T-cell (primary cell): ENCODE results near the gene SSBP2. TPM values are rescaled to one million over a fixed set of nuclear protein-coding genes. Genes with fewer than 3 reads are reported as not detected.

ENCODE experiments used
- ATAC-seq, 4 experiments: fragments of 200-7000 bp in 3 of 4; fragments of 150-1000 bp in 1 of 4; cut with Tn5 transposase; replicated peaks in 1 of 4; 1 replicate in 3 of 4; 2 replicates in 1 of 4; pipeline ENCODE4 v1.10.0; 2021; ENCODE audit warnings: moderate library complexity in 3 of 4, mild to moderate bottlenecking in 2 of 4, moderate number of reproducible peaks in 1 of 4
- CTCF ChIA-PET, 2 donors: fragments of 300-600 bp; sonication (Branson Sonifier 250); formaldehyde crosslinking; loops; one replicate each; lab custom pipeline; 2022; ENCODE audit warnings: antibody characterized with exemption in 2 of 2; lab: Charles Lee
- POLR2A ChIA-PET, 2 donors: fragments of 300-600 bp; sonication (Branson Sonifier 250); formaldehyde crosslinking; loops; one replicate each; lab custom pipeline; 2022; ENCODE audit warnings: antibody characterized with exemption in 2 of 2; lab: Charles Lee
- DNase-seq, 35 experiments: peaks; one replicate each; pipeline versions ENCODE4 v3.0.0 to v3.0.0-alpha.2; 2013 to 2023
- H3K27ac ChIP-seq: one replicate; pipeline ENCODE4 v1.5.1; 2013; ENCODE audit warnings: low read length
- H3K27me3 ChIP-seq, 2 experiments: replicated peaks in 1 of 2; 1 replicate in 1 of 2; 2 replicates in 1 of 2; pipeline versions ENCODE4 v1.6.1 to v1.7.0; 2013; ENCODE audit warnings: low read length in 1 of 2, mixed read lengths in 1 of 2; ENCODE audit not compliant: control insufficient read depth in 2 of 2, insufficient read depth in 2 of 2; ENCODE audit errors: extremely low read depth in 1 of 2
- H3K36me3 ChIP-seq, 2 donors: 1 replicate in 1 of 2; 2 replicates in 1 of 2; pipeline versions ENCODE4 v1.6.1 to v1.7.0; 2013; ENCODE audit warnings: low read length in 1 of 2; ENCODE audit not compliant: control insufficient read depth in 2 of 2, insufficient read depth in 1 of 2; ENCODE audit errors: extremely low read depth in 1 of 2
- H3K4me1 ChIP-seq, 2 experiments: 1 replicate in 1 of 2; 2 replicates in 1 of 2; pipeline versions ENCODE4 v1.6.1 to v1.7.0; 2013; ENCODE audit warnings: low read length in 2 of 2, mixed read lengths in 1 of 2; ENCODE audit not compliant: insufficient read depth in 2 of 2, control insufficient read depth in 1 of 2; ENCODE audit errors: extremely low read depth in 1 of 2
- H3K4me3 ChIP-seq, 2 donors: 1 replicate in 1 of 2; 2 replicates in 1 of 2; pipeline versions ENCODE4 v1.5.1 to v1.7.0; 2013; ENCODE audit warnings: mild to moderate bottlenecking in 2 of 2, low read length in 1 of 2, moderate library complexity in 1 of 2; ENCODE audit not compliant: control insufficient read depth in 1 of 2; ENCODE audit errors: extremely low read depth in 1 of 2
- H3K9me3 ChIP-seq: 2 replicates; pipeline ENCODE4 v1.7.0; 2013
- H3K27ac Mint-ChIP-seq, 2 donors: one replicate each; pipeline ENCODE4 v1.8.0; 2020 to 2021; ENCODE audit warnings: mild to moderate bottlenecking in 2 of 2, mixed read lengths in 2 of 2
- H3K27me3 Mint-ChIP-seq, 2 donors: one replicate each; pipeline ENCODE4 v1.8.0; 2021 to 2022; ENCODE audit warnings: mixed read lengths in 2 of 2
- H3K36me3 Mint-ChIP-seq: one replicate; pipeline ENCODE4 v1.8.0; 2021; ENCODE audit warnings: mixed read lengths
- H3K4me1 Mint-ChIP-seq, 3 donors: one replicate each; pipeline ENCODE4 v1.8.0; 2020 to 2022; ENCODE audit warnings: mixed read lengths in 3 of 3, mild to moderate bottlenecking in 1 of 3
- H3K4me3 Mint-ChIP-seq, 3 donors: one replicate each; pipeline ENCODE4 v1.8.0; 2020 to 2022; ENCODE audit warnings: mild to moderate bottlenecking in 3 of 3, mixed read lengths in 3 of 3, moderate library complexity in 3 of 3
- H3K9me3 Mint-ChIP-seq, 3 donors: one replicate each; pipeline ENCODE4 v1.8.0; 2020 to 2022; ENCODE audit warnings: mixed read lengths in 3 of 3
- WGBS: methylation state at CpG from one replicate; pipeline ENCODE4 v1.1.5; 2013; ENCODE audit warnings: missing lambda C conversion rate; ENCODE audit not compliant: insufficient coverage; 5-methylcytosine and 5-hydroxymethylcytosine counted together
- total RNA-seq, 35 experiments: library from RNA in 6 of 35; stranded (reverse) in 6 of 35; fragments of 120-200 nt in 1 of 35; gene quantifications; one replicate each; pipeline versions ENCODE4 v1.2.1 to v1.2.4 and lab custom pipeline; 2013 to 2026

SSBP2 gene
- total RNA-seq, 5 donors from 2014 or later (not counting 1 experiment from before 2014, with no cell fraction given) = 31.1 to 44.9 (median 35.8) TPM

DNA sequence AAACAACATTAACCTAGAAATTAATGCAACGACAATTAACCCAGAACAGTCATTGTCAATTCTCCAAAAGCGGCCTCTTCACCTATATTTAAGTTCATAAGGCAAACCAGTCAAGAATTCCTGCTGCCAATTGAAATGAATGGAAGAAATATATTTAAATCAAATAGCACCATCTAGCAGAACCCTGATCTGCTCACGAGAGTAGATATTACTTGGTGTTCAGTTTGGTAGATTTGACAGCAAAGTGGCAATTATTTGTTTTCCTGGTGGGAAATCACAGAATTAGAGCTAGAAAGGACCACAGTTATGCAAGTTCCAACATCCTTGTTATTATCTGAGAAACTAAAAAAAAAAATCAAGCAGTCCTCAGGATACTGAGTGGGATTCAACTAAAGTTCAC lies 2.3 kb downstream of the SSBP2 start:
- CTCF ChIA-PET = interaction anchor here in 1 of 2 donors (0.6 kb wide), 1 partner anchor 165 kb away, joined by 3 read pairs; no protein-coding TSS in a partner anchor
- H3K36me3 Mint-ChIP-seq = no peaks in the 10 kb centered on the region
- Histone ChIP-seq H3K9me3 (no peaks in the 10 kb centered on the region), H3K36me3 (no peaks in the 10 kb centered on the region), H3K4me3 (no peak overlapping the region), H3K4me1 (peaks cover 12 to 27% of the 10 kb centered on the region in 2 experiments), H3K27ac (no peak overlapping the region), H3K27me3 (no peaks in the 10 kb centered on the region)
- peak overlapping the region; percentile 69 to 86 for H3K27ac Mint-ChIP-seq
- peaks cover 43 to 49% (median 48%) of the 10 kb centered on the region in 3 donors for H3K4me1 Mint-ChIP-seq
- H3K9me3 Mint-ChIP-seq = no peaks in the 10 kb centered on the region
- no peaks in the 10 kb centered on the region for H3K27me3 Mint-ChIP-seq
- ATAC-seq (no peak), DNase-seq (no peak)
- WGBS = no CpG with 5 or more reads among the region's 3 CpGs
- POLR2A ChIA-PET = no interaction called here
- peak overlapping the region; percentile 94 to 96 (median 95) for H3K4me3 Mint-ChIP-seq

DNA sequence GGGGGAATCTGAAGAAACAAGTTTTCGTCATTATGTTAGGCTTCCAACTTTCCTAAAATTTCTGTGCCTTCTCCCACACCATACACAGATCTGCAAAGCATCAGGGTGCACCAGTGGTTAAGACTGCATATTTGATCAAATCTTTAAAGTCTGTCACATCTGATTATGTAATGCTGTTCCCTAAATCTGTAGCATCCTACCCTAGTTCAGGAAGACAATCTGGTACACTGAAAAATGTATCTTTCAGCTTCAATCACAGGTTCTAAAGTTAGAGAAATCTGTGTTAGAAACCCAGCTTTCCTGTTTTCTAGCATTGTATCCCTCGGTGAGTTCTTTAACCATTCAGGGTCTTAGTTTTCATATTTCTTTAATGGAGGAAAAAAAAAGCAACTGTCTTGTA lies 3.9 kb downstream of the SSBP2 start:
- no peak overlapping the region for H3K4me3 ChIP-seq
- CTCF ChIA-PET = interaction anchor here in 1 of 2 donors (1.3 kb wide), 1 partner anchor 105 kb away, joined by 4 read pairs; no protein-coding TSS in a partner anchor
- H3K4me1 ChIP-seq = peaks cover 10 to 26% of the 10 kb centered on the region in 2 experiments
- H3K27me3 Mint-ChIP-seq = no peaks in the 10 kb centered on the region
- H3K27me3 ChIP-seq = no peaks in the 10 kb centered on the region
- H3K27ac Mint-ChIP-seq = no peak overlapping the region
- no peak for DNase-seq
- POLR2A ChIA-PET = interaction anchor here in 1 of 2 donors (0.7 kb wide), 1 partner anchor 27 kb away, joined by 4 read pairs; no protein-coding TSS in a partner anchor
- ATAC-seq = no peak
- H3K4me1 Mint-ChIP-seq = peaks cover 44 to 50% (median 46%) of the 10 kb centered on the region in 3 donors
- no peak overlapping the region for H3K4me3 Mint-ChIP-seq
- H3K36me3 Mint-ChIP-seq = no peaks in the 10 kb centered on the region
- H3K27ac ChIP-seq = no peak overlapping the region
- no CpG with 5 or more reads among the region's 2 CpGs for WGBS
- no peaks in the 10 kb centered on the region for H3K9me3 Mint-ChIP-seq
- no peaks in the 10 kb centered on the region for H3K36me3 ChIP-seq
- H3K9me3 ChIP-seq = no peaks in the 10 kb centered on the region

DNA sequence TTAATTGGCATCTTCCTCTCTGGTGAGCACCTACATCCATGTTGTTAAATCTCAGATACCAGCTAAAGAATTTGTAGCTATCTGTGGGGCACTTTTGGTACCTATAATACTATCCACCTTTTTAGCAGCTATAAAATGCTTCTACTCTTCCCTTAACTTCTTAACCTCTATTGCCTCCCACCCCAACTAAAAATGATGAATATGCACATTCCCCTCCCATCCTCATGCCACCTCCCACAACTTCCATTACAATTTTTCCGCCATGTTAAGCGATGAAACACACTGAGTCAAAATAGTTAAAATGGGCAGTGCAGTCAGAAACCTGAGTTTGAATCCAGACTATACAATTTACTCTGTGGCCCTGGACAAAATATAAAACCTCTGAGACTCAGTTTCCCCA lies 10.1 kb downstream of the SSBP2 start:
- Mint-ChIP-seq H3K4me1 (peaks cover 29 to 41% (median 37%) of the 10 kb centered on the region in 3 donors), H3K27me3 (no peaks in the 10 kb centered on the region), H3K36me3 (peaks cover 7% of the 10 kb centered on the region), H3K27ac (no peak overlapping the region), H3K9me3 (peaks cover 0 to 4% (median 0%) of the 10 kb centered on the region in 3 donors), H3K4me3 (no peak overlapping the region)
- H3K36me3 ChIP-seq = no peaks in the 10 kb centered on the region
- DNase-seq = no peak
- no peaks in the 10 kb centered on the region for H3K27me3 ChIP-seq
- no peaks in the 10 kb centered on the region for H3K9me3 ChIP-seq
- no peak overlapping the region for H3K27ac ChIP-seq
- no peak overlapping the region for H3K4me3 ChIP-seq
- WGBS = no CpG with 5 or more reads among the region's 2 CpGs
- peaks cover 0 to 7% of the 10 kb centered on the region in 2 experiments for H3K4me1 ChIP-seq
- no peak for ATAC-seq
- ChIA-PET POLR2A (interaction anchor here in 1 of 2 donors (0.6 to 1.5 kb wide), 2 partner anchors 10 to 437 kb away, joined by 3 to 5 read pairs; partner anchors contain the start of gene SSBP2), CTCF (interaction anchor here (0.5 to 0.7 kb wide), 4 partner anchors 22 to 425 kb away, joined by 3 read pairs; no protein-coding TSS in a partner anchor)

DNA sequence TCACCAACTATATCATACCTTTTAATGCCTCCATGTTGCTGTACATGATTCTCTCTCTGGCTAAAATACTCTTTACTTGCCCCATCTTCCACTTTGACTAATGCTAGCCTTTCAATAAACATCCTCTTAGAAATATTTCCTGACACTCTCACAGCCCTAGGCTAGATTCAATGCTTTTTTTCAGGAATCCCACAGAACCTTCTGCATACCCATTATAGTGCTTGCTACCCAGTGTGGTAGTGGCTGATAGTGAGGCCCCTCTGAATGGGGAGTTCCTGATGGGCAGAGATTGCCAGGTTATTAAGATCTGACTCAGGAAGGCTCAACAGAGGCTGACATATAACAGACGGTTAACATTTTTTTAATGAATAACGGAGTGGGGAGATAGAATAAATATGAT lies 11.6 kb downstream of the SSBP2 start:
- no peak overlapping the region for H3K27ac ChIP-seq
- peaks cover 30 to 46% (median 39%) of the 10 kb centered on the region in 3 donors for H3K4me1 Mint-ChIP-seq
- H3K9me3 ChIP-seq = no peaks in the 10 kb centered on the region
- ChIA-PET POLR2A (no interaction called here), CTCF (no interaction called here)
- no peak overlapping the region for H3K27ac Mint-ChIP-seq
- DNase-seq = no peak
- WGBS = no CpG with 5 or more reads among the region's 2 CpGs
- H3K4me3 ChIP-seq = no peak overlapping the region
- H3K36me3 ChIP-seq = no peaks in the 10 kb centered on the region
- H3K27me3 Mint-ChIP-seq = no peaks in the 10 kb centered on the region
- H3K9me3 Mint-ChIP-seq = peaks cover 0 to 4% (median 0%) of the 10 kb centered on the region in 3 donors
- H3K36me3 Mint-ChIP-seq = peaks cover 10% of the 10 kb centered on the region
- ATAC-seq = no peak
- peaks cover 0 to 7% of the 10 kb centered on the region in 2 experiments for H3K4me1 ChIP-seq
- H3K4me3 Mint-ChIP-seq = no peak overlapping the region
- H3K27me3 ChIP-seq = no peaks in the 10 kb centered on the region

DNA sequence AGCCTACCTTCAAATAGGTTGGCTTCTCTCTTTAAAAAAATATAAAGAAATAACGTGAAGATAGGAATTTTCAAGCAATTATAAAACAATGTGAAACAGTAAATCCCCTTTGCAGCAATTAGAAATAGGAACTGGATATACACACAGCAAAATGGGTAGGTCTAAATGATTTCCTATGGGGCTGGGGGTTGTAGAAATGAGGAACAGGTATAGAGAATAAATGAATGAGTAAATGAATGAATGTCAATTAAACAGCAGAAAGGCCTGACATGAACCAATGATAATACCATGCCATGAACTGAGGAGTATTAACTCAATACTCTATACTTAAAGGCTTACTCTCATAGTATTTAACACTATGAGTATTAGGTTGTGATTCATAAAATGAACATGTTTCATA lies 21.6 kb downstream of the SSBP2 start:
- Histone ChIP-seq H3K36me3 (no peaks in the 10 kb centered on the region), H3K27ac (no peak overlapping the region), H3K4me3 (no peak overlapping the region), H3K9me3 (no peaks in the 10 kb centered on the region), H3K27me3 (no peaks in the 10 kb centered on the region), H3K4me1 (peaks cover 0 to 6% of the 10 kb centered on the region in 2 experiments)
- no peak overlapping the region for H3K27ac Mint-ChIP-seq
- WGBS = no CpG with 5 or more reads among the region's 1 CpG
- peaks cover 2% of the 10 kb centered on the region for H3K36me3 Mint-ChIP-seq
- ATAC-seq = no peak
- H3K4me1 Mint-ChIP-seq = peaks cover 43 to 58% (median 49%) of the 10 kb centered on the region in 3 donors
- POLR2A ChIA-PET = no interaction called here
- no peaks in the 10 kb centered on the region for H3K9me3 Mint-ChIP-seq
- no peaks in the 10 kb centered on the region for H3K27me3 Mint-ChIP-seq
- no peak for DNase-seq
- CTCF ChIA-PET = no interaction called here
- no peak overlapping the region for H3K4me3 Mint-ChIP-seq

DNA sequence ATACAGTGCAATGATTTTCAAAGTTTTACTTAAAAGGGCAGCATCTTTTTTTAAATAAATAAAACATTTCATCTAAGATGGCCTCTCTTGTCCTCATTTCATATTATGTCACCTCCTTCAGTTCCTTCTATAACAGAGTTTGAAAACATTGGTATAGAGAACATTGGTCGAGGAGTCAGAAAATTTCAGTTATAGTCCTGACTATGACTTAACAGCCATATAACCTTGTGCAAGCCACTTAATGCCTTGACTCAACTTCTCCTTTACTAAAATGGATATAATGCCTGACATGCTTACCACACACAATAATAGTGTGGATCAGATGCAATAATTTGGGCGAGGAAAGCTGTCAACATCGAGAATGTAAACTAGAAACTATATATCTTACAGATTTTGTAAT lies 22.6 kb downstream of the SSBP2 start:
- Mint-ChIP-seq H3K4me1 (peaks cover 43 to 55% (median 45%) of the 10 kb centered on the region in 3 donors), H3K4me3 (no peak overlapping the region)
- no peak for DNase-seq

More for the DNA sequence above, 22.6 kb downstream of the SSBP2 start:
- no CpG with 5 or more reads among the region's 3 CpGs for WGBS
- Mint-ChIP-seq H3K36me3 (no peaks in the 10 kb centered on the region), H3K9me3 (no peaks in the 10 kb centered on the region), H3K27ac (no peak overlapping the region), H3K27me3 (no peaks in the 10 kb centered on the region)
- Histone ChIP-seq H3K4me1 (peaks cover 0 to 9% of the 10 kb centered on the region in 2 experiments), H3K36me3 (no peaks in the 10 kb centered on the region), H3K9me3 (no peaks in the 10 kb centered on the region), H3K27ac (no peak overlapping the region), H3K4me3 (no peak overlapping the region), H3K27me3 (no peaks in the 10 kb centered on the region)
- POLR2A ChIA-PET = interaction anchor here in 1 of 2 donors (0.6 kb wide), 1 partner anchor 176 kb away, joined by 3 read pairs; no protein-coding TSS in a partner anchor
- ATAC-seq = no peak
- CTCF ChIA-PET = no interaction called here
